Measurements from ENCODE around the gene ZRANB3. TPM values are rescaled to one million over a fixed set of nuclear protein-coding genes. Genes with fewer than 3 reads are reported as not detected.
"Not testable (repeated sequence)": the region's sequence is repeated elsewhere in the genome, so short reads cannot be mapped to it uniquely, and the experiment has no call there.

The ZRANB3 gene
- total RNA-seq, 1 experiment from 2014 or later: 17.1 TPM

DNA sequence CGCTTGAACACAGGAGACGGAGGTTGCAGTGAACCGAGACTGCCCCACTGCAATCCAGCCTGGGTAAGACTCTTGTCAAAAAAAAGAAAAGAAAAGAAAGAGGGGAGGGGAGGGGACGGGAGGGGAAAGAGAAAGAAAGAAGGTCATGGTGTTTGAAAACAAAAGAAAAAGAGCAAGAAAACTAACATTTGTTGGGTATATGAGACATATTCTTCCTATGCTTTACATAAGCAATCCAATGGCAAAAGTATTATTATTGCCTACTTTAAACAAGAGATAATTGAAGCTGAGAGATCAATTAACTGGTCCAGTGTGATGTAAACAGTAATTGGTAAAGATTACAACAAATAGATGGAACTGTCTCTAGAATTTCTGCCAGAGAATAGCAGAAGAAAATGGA is 157.3 kb downstream of the ZRANB3 start:
- no peak for DNase-seq (ENCODE audit: low spot score)

DNA sequence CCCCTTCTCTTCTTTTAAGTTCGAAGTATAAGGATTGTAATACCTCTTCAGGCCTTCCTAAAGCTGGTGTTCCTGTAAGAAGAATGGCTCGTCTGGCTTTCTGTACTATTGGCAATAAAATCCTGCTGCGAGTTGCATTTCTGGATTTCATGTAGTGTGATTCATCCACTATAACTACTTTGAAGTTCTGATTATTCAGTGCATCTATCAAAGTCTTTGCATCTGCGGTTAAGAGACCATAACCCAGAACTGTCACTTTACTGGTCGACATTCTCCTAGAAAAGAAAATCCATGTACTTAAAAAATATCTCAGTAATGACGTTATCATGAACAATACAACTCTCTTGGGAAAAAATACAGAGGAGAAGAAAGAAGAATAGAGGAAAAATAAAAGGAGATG is 181.1 kb downstream of the ZRANB3 start:
- TF ChIP-seq, protein P1, sequence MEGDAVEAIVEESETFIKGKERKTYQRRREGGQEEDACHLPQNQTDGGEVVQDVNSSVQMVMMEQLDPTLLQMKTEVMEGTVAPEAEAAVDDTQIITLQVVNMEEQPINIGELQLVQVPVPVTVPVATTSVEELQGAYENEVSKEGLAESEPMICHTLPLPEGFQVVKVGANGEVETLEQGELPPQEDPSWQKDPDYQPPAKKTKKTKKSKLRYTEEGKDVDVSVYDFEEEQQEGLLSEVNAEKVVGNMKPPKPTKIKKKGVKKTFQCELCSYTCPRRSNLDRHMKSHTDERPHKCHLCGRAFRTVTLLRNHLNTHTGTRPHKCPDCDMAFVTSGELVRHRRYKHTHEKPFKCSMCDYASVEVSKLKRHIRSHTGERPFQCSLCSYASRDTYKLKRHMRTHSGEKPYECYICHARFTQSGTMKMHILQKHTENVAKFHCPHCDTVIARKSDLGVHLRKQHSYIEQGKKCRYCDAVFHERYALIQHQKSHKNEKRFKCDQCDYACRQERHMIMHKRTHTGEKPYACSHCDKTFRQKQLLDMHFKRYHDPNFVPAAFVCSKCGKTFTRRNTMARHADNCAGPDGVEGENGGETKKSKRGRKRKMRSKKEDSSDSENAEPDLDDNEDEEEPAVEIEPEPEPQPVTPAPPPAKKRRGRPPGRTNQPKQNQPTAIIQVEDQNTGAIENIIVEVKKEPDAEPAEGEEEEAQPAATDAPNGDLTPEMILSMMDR (conservative IDR thresholded peaks at IDR 0.05; ENCODE audit: low read depth, low read length): no peak
- TF ChIP-seq EZH2 (IDR thresholded peaks at IDR 0.05; ENCODE audit: borderline replicate concordance, low read depth, low read length, poor library complexity, severe bottlenecking): no peak
- ChIA-PET POLR2A (ENCODE audit: low non-redundant PET) (no interaction called here), CTCF (no interaction called here)
- Histone ChIP-seq H3K9me3 (ENCODE audit: low read depth, low read length, poor library complexity, severe bottlenecking) (no peaks in the 10 kb centered on the region), H3K27ac (ENCODE audit: low read depth, low read length, poor library complexity, severe bottlenecking) (no peak overlapping the region), H3K4me1 (ENCODE audit: insufficient read depth, low read length, poor library complexity, severe bottlenecking) (no peaks in the 10 kb centered on the region), H3K36me3 (ENCODE audit: insufficient read depth, low read length, poor library complexity, severe bottlenecking) (no peaks in the 10 kb centered on the region), H3K27me3 (replicated peaks; ENCODE audit: insufficient read depth, low read depth, low read length, poor library complexity) (no peaks in the 10 kb centered on the region), H3K4me3 (ENCODE audit: low read depth, low read length, poor library complexity, severe bottlenecking) (no peak overlapping the region)
- no TSS peak for BruUV-seq (replicated peaks)
- no peak for DNase-seq (ENCODE audit: low spot score)
- intact Hi-C loops (cut with micrococcal nuclease; ENCODE audit: unreplicated experiment): no loop called here

More for the DNA sequence above, 157.3 kb downstream of the ZRANB3 start:
- ChIA-PET POLR2A (ENCODE audit: low non-redundant PET) (no interaction called here), CTCF (no interaction called here)
- BruUV-seq (replicated peaks): no TSS peak
- H3K4me1 ChIP-seq (ENCODE audit: insufficient read depth, low read length, poor library complexity, severe bottlenecking): no peaks in the 10 kb centered on the region
- no peaks in the 10 kb centered on the region for H3K9me3 ChIP-seq (ENCODE audit: low read depth, low read length, poor library complexity, severe bottlenecking)
- no peaks in the 10 kb centered on the region for H3K27me3 ChIP-seq (replicated peaks; ENCODE audit: insufficient read depth, low read depth, low read length, poor library complexity)
- intact Hi-C loops (cut with micrococcal nuclease; ENCODE audit: unreplicated experiment): no loop called here
- H3K4me3 ChIP-seq (ENCODE audit: low read depth, low read length, poor library complexity, severe bottlenecking): no peak overlapping the region
- TF ChIP-seq EZH2 (IDR thresholded peaks at IDR 0.05; ENCODE audit: borderline replicate concordance, low read depth, low read length, poor library complexity, severe bottlenecking): no peak
- TF ChIP-seq, protein P1 (conservative IDR thresholded peaks at IDR 0.05; ENCODE audit: low read depth, low read length): no peak
- H3K36me3 ChIP-seq (ENCODE audit: insufficient read depth, low read length, poor library complexity, severe bottlenecking): no peaks in the 10 kb centered on the region
- H3K27ac ChIP-seq (ENCODE audit: low read depth, low read length, poor library complexity, severe bottlenecking): no peak overlapping the region

DNA sequence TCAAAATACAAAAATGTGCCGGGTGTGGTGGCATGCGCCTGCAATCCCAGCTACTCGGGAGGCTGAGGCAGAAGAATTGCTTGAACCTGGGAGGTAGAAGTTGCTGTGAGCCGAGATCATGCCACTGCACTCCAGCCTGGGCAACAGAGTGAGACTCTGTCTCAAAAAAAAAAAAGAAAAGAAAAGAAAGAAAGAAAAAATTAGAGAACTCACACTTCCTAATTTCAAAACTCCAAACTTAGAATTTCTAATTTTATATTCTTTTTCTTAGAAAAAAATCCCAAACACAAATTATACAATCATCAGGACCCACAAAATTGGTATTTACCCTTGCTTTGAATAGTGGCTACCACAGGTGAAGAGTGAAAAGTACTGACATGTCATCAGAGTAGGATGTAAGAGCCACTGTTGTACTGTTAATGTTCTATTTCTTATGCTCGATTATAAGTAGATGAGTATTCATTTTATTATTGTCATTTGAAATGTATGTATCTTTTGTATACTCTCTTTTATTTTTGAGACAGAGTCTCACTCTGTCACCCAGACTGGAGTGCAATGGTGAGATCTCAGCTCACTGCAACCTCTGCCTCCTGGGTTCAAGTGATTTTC is 182.8 kb downstream of the ZRANB3 start:
- intact Hi-C loops (cut with micrococcal nuclease; ENCODE audit: unreplicated experiment); BruUV-seq (replicated peaks); POLR2A ChIA-PET (ENCODE audit: low non-redundant PET): not testable (repeated sequence)

DNA sequence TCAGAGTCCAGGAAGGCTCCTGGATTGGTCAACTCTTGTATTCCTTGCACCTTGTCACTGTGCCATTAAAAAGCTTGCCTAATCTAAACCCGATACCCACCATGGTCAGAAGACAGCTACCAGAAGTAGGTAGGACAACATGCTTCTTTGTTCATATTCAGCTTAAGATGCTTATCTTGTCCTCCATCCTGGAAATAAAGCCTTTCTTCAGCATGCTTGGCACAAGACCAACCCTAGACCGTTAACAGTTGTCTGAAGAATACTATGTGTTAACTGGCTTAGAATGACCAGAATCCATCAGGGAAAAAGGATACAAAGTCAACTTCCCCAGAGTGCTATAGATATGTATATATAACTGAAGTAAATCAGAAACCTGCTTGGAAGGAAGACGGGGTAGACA is 193.9 kb downstream of the ZRANB3 start:
- no peaks in the 10 kb centered on the region for H3K9me3 ChIP-seq (ENCODE audit: low read depth, low read length, poor library complexity, severe bottlenecking)
- DNase-seq (ENCODE audit: low spot score): peak; percentile 33
- H3K4me3 ChIP-seq (ENCODE audit: low read depth, low read length, poor library complexity, severe bottlenecking): no peak overlapping the region
- no TSS peak for BruUV-seq (replicated peaks)
- H3K27me3 ChIP-seq (replicated peaks; ENCODE audit: insufficient read depth, low read depth, low read length, poor library complexity): no peaks in the 10 kb centered on the region
- intact Hi-C loops (cut with micrococcal nuclease; ENCODE audit: unreplicated experiment): no loop called here
- H3K36me3 ChIP-seq (ENCODE audit: insufficient read depth, low read length, poor library complexity, severe bottlenecking): no peaks in the 10 kb centered on the region
- no peak overlapping the region for H3K27ac ChIP-seq (ENCODE audit: low read depth, low read length, poor library complexity, severe bottlenecking)
- TF ChIP-seq, protein P1 (conservative IDR thresholded peaks at IDR 0.05; ENCODE audit: low read depth, low read length): no peak
- TF ChIP-seq EZH2 (IDR thresholded peaks at IDR 0.05; ENCODE audit: borderline replicate concordance, low read depth, low read length, poor library complexity, severe bottlenecking): no peak
- POLR2A ChIA-PET (ENCODE audit: low non-redundant PET): no interaction called here
- no peaks in the 10 kb centered on the region for H3K4me1 ChIP-seq (ENCODE audit: insufficient read depth, low read length, poor library complexity, severe bottlenecking)
- CTCF ChIA-PET: no interaction called here

More for the DNA sequence above, 182.8 kb downstream of the ZRANB3 start:
- H3K4me3 ChIP-seq (ENCODE audit: low read depth, low read length, poor library complexity, severe bottlenecking); DNase-seq (ENCODE audit: low spot score); H3K27ac ChIP-seq (ENCODE audit: low read depth, low read length, poor library complexity, severe bottlenecking); H3K27me3 ChIP-seq (replicated peaks; ENCODE audit: insufficient read depth, low read depth, low read length, poor library complexity); CTCF ChIA-PET; H3K4me1 ChIP-seq (ENCODE audit: insufficient read depth, low read length, poor library complexity, severe bottlenecking); H3K36me3 ChIP-seq (ENCODE audit: insufficient read depth, low read length, poor library complexity, severe bottlenecking); H3K9me3 ChIP-seq (ENCODE audit: low read depth, low read length, poor library complexity, severe bottlenecking): not testable (repeated sequence)

All from A673 (cell line).